Activated gamma-delta T cell treated with Interleukin-2 at 50 U/mL for 16 hours (primary cell): ENCODE data around the gene IFT122.
"Not testable (repeated sequence)": the region's sequence is repeated elsewhere in the genome, so short reads cannot be mapped to it uniquely, and the experiment has no call there.

ENCODE experiments used
- DNase-seq: peaks from one replicate; pipeline ENCODE4 v3.0.0-alpha.2; 2020

IFT122 gene

DNA sequence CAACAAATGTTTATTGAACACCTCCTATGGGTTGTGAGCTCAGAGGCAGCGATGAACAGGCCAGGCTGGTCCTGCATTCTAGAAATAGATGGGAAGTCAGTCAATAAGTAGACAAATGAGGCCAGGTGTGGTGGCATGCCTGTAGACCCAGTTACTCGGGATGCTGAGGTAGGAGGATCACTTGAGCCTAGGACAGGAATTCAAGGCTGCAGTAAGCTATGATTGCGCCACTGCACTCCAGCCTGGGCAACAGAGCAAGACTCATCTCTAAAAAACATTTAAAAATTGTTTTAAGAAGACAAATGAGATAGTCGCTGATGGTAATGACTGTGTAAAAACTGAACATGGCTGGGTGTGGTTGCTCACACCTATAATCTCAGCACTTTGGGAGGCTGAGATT lies 84.1 kb downstream of the IFT122 start:
- DNase-seq: no peak

DNA sequence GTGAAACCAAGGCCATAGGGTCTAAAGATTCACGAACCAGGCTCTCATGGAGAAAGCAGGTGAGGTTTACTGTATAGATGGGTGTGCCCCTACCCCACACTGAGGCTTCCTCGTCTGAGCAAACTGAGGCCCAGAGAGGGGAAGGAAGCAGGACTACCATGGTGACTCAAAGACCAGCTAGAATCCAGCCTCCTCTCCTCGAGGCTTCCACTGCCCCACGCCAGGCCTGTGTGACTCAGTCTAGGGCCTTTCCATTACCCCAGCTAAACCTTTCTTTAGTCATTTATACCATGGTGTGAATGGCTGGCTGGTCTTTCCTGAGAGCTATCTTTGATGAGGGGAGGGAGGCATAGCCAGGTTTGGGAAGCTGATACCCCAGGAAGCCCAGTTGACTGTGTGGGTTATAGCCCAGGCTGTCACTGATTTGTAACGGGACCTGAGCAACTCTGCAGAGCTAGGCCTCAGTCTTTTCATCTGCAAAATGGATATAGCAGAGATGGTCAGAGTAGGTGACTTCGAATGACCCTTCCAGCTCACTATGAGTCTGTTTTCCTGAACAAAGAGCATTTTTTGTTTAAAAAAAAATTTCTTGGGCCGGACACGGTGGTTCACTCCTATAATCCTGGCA lies 85.4 kb downstream of the IFT122 start:
- no peak for DNase-seq

DNA sequence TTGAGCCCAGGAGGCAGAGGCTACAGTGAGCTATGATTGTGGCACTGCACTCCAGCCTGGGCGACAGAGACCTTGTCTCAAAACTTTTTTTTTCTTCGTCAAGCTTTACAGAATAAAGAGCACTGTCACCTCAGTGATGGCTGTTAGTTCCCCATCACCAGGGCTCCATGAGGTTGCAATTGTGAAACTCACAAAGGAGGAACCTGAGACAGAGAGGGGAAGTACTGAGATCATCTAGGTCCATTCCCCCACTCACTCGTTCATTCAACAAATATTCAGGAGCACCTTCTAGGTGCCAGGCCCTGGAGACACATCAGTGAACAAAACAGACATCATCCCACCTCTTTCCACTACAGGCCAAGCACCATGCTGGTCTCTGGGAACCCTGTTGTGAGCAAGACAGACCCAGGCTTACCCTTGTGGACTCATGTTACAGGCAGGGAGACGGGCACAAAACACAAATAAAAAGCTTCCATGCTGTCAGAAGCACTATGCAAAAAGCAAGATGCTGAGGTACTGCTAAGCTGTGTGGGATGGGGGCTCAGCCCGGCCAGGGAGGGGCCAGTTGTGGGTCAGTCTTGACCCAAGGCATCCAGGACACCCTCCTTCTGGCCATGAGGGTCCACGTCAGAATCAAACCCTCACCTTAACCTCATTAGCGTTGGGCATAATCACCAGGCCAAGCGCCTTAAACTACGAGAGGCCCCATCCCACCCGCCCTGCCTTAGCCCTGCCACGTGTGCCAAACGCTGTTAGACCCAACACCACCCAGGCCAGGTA lies 86.3 kb downstream of the IFT122 start:
- DNase-seq: no peak

- DNase-seq: no peak
These were observed 87.2 kb downstream of the IFT122 start for GRCh38 chr3:129527262-129527661.

DNA sequence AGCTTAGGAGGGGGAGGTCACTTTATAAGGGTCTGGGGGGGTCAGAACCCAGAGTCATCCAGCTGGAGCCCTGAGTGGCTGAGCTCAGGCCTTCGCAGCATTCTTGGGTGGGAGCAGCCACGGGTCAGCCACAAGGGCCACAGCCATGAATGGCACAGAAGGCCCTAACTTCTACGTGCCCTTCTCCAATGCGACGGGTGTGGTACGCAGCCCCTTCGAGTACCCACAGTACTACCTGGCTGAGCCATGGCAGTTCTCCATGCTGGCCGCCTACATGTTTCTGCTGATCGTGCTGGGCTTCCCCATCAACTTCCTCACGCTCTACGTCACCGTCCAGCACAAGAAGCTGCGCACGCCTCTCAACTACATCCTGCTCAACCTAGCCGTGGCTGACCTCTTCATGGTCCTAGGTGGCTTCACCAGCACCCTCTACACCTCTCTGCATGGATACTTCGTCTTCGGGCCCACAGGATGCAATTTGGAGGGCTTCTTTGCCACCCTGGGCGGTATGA lies 88.6 kb downstream of the IFT122 start, which contains the start of gene RHO:
Gene RHO, plus strand, starts transcription at position 51 of the 512 bp plus-strand sequence. Its CDS starts 95 bp downstream, at position 146.
- no peak for DNase-seq

DNA sequence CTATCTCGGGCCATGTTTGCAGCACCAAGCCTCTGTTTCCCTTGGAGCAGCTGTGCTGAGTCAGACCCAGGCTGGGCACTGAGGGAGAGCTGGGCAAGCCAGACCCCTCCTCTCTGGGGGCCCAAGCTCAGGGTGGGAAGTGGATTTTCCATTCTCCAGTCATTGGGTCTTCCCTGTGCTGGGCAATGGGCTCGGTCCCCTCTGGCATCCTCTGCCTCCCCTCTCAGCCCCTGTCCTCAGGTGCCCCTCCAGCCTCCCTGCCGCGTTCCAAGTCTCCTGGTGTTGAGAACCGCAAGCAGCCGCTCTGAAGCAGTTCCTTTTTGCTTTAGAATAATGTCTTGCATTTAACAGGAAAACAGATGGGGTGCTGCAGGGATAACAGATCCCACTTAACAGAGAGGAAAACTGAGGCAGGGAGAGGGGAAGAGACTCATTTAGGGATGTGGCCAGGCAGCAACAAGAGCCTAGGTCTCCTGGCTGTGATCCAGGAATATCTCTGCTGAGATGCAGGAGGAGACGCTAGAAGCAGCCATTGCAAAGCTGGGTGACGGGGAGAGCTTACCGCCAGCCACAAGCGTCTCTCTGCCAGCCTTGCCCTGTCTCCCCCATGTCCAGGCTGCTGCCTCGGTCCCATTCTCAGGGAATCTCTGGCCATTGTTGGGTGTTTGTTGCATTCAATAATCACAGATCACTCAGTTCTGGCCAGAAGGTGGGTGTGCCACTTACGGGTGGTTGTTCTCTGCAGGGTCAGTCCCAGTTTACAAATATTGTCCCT lies 89.6 kb downstream of the IFT122 start:
- no peak for DNase-seq

DNA sequence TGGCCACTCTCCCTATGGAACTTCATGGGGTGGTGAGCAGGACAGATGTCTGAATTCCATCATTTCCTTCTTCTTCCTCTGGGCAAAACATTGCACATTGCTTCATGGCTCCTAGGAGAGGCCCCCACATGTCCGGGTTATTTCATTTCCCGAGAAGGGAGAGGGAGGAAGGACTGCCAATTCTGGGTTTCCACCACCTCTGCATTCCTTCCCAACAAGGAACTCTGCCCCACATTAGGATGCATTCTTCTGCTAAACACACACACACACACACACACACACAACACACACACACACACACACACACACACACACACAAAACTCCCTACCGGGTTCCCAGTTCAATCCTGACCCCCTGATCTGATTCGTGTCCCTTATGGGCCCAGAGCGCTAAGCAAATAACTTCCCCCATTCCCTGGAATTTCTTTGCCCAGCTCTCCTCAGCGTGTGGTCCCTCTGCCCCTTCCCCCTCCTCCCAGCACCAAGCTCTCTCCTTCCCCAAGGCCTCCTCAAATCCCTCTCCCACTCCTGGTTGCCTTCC lies 90.3 kb downstream of the IFT122 start:
- no peak for DNase-seq

GRCh38 chr3:129530821-129531220 lies 90.8 kb downstream of the IFT122 start:
- DNase-seq: no peak

DNA sequence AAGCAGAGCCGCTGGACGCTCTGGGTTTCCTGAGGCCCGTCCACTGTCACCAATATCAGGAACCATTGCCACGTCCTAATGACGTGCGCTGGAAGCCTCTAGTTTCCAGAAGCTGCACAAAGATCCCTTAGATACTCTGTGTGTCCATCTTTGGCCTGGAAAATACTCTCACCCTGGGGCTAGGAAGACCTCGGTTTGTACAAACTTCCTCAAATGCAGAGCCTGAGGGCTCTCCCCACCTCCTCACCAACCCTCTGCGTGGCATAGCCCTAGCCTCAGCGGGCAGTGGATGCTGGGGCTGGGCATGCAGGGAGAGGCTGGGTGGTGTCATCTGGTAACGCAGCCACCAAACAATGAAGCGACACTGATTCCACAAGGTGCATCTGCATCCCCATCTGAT lies 91.7 kb downstream of the IFT122 start:
- DNase-seq: no peak

GRCh38 chr3:129532261-129532660 lies 92.2 kb downstream of the IFT122 start:
- DNase-seq: no peak

- no peak for DNase-seq
These were observed 93.4 kb downstream of the IFT122 start for GRCh38 chr3:129533406-129533805.

GRCh38 chr3:129534428-129535027 lies 94.5 kb downstream of the IFT122 start:
- no peak for DNase-seq

DNA sequence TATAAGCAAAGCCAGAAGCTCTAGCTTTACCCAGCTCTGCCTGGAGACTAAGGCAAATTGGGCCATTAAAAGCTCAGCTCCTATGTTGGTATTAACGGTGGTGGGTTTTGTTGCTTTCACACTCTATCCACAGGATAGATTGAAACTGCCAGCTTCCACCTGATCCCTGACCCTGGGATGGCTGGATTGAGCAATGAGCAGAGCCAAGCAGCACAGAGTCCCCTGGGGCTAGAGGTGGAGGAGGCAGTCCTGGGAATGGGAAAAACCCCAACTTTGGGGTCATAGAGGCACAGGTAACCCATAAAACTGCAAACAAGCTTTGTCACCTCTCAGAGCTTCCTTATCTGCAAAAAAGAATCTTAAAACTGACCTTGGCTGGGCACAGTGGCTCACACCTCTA lies 95.1 kb downstream of the IFT122 start:
- DNase-seq: no peak

GRCh38 chr3:129536374-129536667 lies 96.3 kb downstream of the IFT122 start:
- DNase-seq: no peak

- no peak for DNase-seq
These were observed 96.8 kb downstream of the IFT122 start for GRCh38 chr3:129536804-129537203.

- no peak for DNase-seq
These were observed 99.2 kb downstream of the IFT122 start for GRCh38 chr3:129539206-129539605.

DNA sequence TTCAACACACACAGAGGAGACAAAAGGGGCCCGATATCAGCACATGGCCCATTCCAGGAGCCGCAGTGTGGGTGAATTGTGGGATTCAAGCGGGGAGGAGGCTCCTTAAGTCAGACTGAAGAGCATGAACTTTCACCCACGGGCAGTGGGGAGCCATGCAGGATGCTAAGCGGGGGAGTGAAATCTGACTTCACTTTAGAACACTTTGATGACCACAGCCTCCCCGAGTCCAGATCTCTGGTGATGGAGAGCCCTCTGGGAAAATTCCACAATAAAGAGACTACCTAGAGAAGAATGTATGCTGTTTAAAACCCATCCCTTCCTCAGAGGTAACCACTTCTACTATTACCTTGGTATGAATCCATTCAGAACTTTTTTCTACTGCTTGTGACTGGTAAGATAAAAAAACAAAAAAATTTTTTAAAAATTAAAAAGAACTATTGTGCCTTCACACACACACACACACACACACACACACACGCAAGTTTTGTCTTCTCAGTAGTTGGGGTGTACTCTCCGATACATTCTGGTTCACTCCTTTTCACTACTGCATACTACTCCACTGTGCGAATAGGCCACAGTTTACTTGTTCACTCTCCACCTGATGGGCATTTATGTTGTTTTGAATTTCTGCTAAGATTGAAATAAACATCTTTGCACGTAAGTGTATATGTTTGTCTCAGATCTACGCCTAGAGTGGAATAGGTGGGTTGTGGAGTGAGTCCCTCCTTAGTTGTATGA lies 100.9 kb downstream of the IFT122 start:
- DNase-seq: no peak

GRCh38 chr3:129542747-129543146 lies 102.7 kb downstream of the IFT122 start:
- no peak for DNase-seq

DNA sequence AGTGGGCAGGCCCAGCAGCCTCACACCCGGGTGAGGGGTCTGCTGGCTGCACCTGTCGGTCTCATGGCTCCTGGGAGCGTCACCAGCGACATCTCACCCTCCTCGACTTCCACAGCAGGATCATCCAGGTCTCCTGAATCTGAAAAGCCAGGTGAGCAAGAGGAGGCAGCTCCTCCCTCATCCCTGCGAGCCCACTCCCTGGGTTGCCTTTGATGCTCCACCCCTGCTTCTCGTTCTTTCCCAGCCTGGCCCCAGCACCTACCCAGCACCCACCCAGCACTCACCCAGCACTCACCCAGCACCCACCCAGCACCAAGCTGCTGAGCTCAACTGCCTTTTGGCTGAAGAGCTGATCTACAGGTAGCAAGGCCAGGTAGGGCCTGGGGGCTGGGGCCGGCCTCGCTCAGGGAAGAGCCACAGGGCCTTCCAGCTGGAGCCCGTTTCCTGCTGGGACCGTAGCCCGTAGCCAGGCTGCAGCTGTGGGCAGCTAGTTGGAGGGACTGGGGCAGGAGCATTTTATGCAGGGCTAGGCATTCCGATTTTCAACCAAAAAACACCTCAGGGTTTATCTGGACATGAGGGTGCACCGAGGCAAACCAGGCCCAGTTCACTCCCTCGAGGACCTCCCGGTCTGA lies 103.2 kb downstream of the IFT122 start, which contains the start of gene H1-8:
Gene H1-8, plus strand, starts transcription at position 20 of the 635 bp plus-strand sequence. Its CDS starts 44 bp downstream, at position 64.
- no peak for DNase-seq

GRCh38 chr3:129543999-129544398 lies 104.0 kb downstream of the IFT122 start:
- no peak for DNase-seq

- not testable (repeated sequence) for DNase-seq
These were observed 105.9 kb downstream of the IFT122 start for GRCh38 chr3:129545951-129546350.

DNA sequence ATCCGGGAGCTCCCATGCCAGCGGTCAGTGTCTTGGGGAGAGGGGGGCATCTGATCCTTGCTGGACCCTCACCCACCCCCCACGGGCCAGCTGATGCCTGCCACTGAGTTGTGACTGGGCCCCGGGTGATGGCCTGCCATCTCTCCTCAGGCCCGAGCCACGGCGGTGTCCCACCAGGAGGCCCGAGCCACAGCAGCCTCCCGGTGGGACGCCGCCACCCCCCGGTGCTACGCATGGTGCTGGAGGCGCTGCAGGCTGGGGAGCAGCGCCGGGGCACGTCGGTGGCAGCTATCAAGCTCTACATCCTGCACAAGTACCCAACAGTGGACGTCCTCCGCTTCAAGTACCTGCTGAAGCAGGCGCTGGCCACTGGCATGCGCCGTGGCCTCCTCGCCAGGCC lies 107.2 kb downstream of the IFT122 start:
- no peak for DNase-seq
